Smooth muscle cell (in vitro differentiated cells): ENCODE results near the gene ISOC2. TPM values are rescaled to one million over a fixed set of nuclear protein-coding genes. Genes with fewer than 3 reads are reported as not detected.
"Not testable (repeated sequence)": the region's sequence is repeated elsewhere in the genome, so short reads cannot be mapped to it uniquely, and the experiment has no call there.

Experiments used
- DNase-seq: peaks from one replicate; lab custom pipeline; 2025; ENCODE audit not compliant: unreplicated experiment; lab: John Stamatoyannopoulos, UW
- H2AFZ ChIP-seq: fragments of 200-600 bp; sonication (generic); 2 replicates; pipeline ENCODE4 v1.6.0; 2016; ENCODE audit warnings: antibody characterized with exemption, low read depth, mild to moderate bottlenecking
- H3F3A ChIP-seq: fragments of 200-600 bp; sonication (generic); 2 replicates; pipeline ENCODE4 v1.6.0; 2017; ENCODE audit warnings: antibody characterized with exemption, low read depth
- H3K27ac ChIP-seq: fragments of 200-600 bp; sonication (generic); 2 replicates; pipeline ENCODE4 v1.5.1; 2016; ENCODE audit warnings: low read depth, mild to moderate bottlenecking
- H3K27me3 ChIP-seq: fragments of 200-600 bp; sonication (generic); 2 replicates; pipeline ENCODE4 v1.6.1; 2016; ENCODE audit warnings: low read depth, mild to moderate bottlenecking
- H3K36me3 ChIP-seq: fragments of 200-600 bp; sonication (generic); 2 replicates; pipeline ENCODE4 v1.5.1; 2016; ENCODE audit warnings: low read depth
- H3K4me1 ChIP-seq: fragments of 200-600 bp; sonication (generic); 2 replicates; pipeline ENCODE4 v1.5.1; 2016; ENCODE audit warnings: low read depth
- H3K4me2 ChIP-seq: fragments of 200-600 bp; sonication (generic); 2 replicates; pipeline ENCODE4 v1.6.0; 2016; ENCODE audit warnings: mild to moderate bottlenecking
- H3K4me3 ChIP-seq: fragments of 200-600 bp; sonication (generic); 2 replicates; pipeline ENCODE4 v1.5.1; 2016; ENCODE audit warnings: mild to moderate bottlenecking
- H3K79me2 ChIP-seq: fragments of 200-600 bp; sonication (generic); 2 replicates; pipeline ENCODE4 v1.6.0; 2016; ENCODE audit warnings: low read depth, mild to moderate bottlenecking
- H3K9ac ChIP-seq: fragments of 200-600 bp; sonication (generic); 2 replicates; pipeline ENCODE4 v1.6.0; 2016; ENCODE audit warnings: low read depth
- H3K9me3 ChIP-seq: fragments of 200-600 bp; sonication (generic); replicated peaks from 2 replicates; pipeline ENCODE4 v1.5.1; 2016; ENCODE audit warnings: low read depth
- H4K20me1 ChIP-seq: fragments of 200-600 bp; sonication (generic); 2 replicates; pipeline ENCODE4 v1.6.0; 2016; ENCODE audit warnings: low read depth
- CTCF ChIP-seq: fragments of 200-600 bp; sonication (generic); IDR thresholded peaks from 2 replicates; pipeline ENCODE4 v1.5.1; 2017; ENCODE audit warnings: borderline replicate concordance, mild to moderate bottlenecking, antibody characterized with exemption; ENCODE audit not compliant: insufficient read depth, poor library complexity, severe bottlenecking
- WGBS: methylation state at CpG from one replicate; pipeline ENCODE4 v1.1.7; 2016; ENCODE audit warnings: low lambda C conversion rate; 5-methylcytosine and 5-hydroxymethylcytosine counted together
- polyA plus RNA-seq: library from polyadenylated mRNA; unstranded; fragments of >200 nt; fragmentation: Nextera tagmentation; extraction: Ambion mirVana; gene quantifications from 2 replicates; pipeline ENCODE4 v1.2.1, GENCODE V29; 2016
- total RNA-seq: library from RNA; depleted of rRNA; stranded (reverse); fragments of >200 nt; gene quantifications from 2 replicates; pipeline ENCODE4 v1.2.3, GENCODE V29; 2014

ISOC2 gene
- total and polyA plus RNA-seq, 2 experiments from 2014 or later = 56.5 to 61.4 TPM

- H3K79me2 ChIP-seq = no peaks in the 10 kb centered on the region
- no peak overlapping the region for H3K4me2 ChIP-seq
- TF ChIP-seq CTCF = peak; percentile 76
- 17% methylated on average over 7 of the region's 7 CpGs for WGBS
- no peak overlapping the region for H3K4me3 ChIP-seq
- H3K9me3 ChIP-seq = no peaks in the 10 kb centered on the region
- DNase-seq = no peak
- no peak overlapping the region for H2AFZ ChIP-seq
- no peak overlapping the region for H3K9ac ChIP-seq
- no peaks in the 10 kb centered on the region for H3K27me3 ChIP-seq
- H4K20me1 ChIP-seq = no peaks in the 10 kb centered on the region
- no peak overlapping the region for H3K27ac ChIP-seq
- no peaks in the 10 kb centered on the region for H3K36me3 ChIP-seq
- no peaks in the 10 kb centered on the region for H3F3A ChIP-seq
- no peaks in the 10 kb centered on the region for H3K4me1 ChIP-seq
Measured at GRCh38 chr19:55418185-55418584, 43.3 kb downstream of the ISOC2 start.

- Histone ChIP-seq H3K9ac (no peak overlapping the region), H3K4me1 (peaks cover 14% of the 10 kb centered on the region), H3F3A (no peaks in the 10 kb centered on the region), H3K27me3 (no peaks in the 10 kb centered on the region), H3K9me3 (no peaks in the 10 kb centered on the region), H3K4me2 (no peak overlapping the region), H3K79me2 (peaks cover 22% of the 10 kb centered on the region), H2AFZ (no peak overlapping the region), H4K20me1 (peaks cover 21% of the 10 kb centered on the region), H3K4me3 (no peak overlapping the region), H3K36me3 (no peaks in the 10 kb centered on the region), H3K27ac (no peak overlapping the region)
- WGBS = 95% methylated on average over 2 of the region's 2 CpGs
- no peak for DNase-seq
- TF ChIP-seq CTCF = no peak
Measured at GRCh38 chr19:55410168-55410567, 51.3 kb downstream of the ISOC2 start.

- Histone ChIP-seq H3K4me1 (peaks cover 14% of the 10 kb centered on the region), H4K20me1 (peaks cover 28% of the 10 kb centered on the region), H3K79me2 (peaks cover 30% of the 10 kb centered on the region)
- not testable (repeated sequence) for H3K27ac ChIP-seq, H3K4me2 ChIP-seq, H2AFZ ChIP-seq, H3K9ac ChIP-seq, H3K9me3 ChIP-seq, H3K4me3 ChIP-seq, H3K36me3 ChIP-seq, H3K27me3 ChIP-seq, DNase-seq, H3F3A ChIP-seq
- 98% methylated on average over 8 of the region's 8 CpGs for WGBS
Measured at GRCh38 chr19:55409179-55409578, 52.3 kb downstream of the ISOC2 start.

GRCh38 chr19:55408533-55408872 is 52.9 kb downstream of the ISOC2 start:
- H3K4me3 ChIP-seq = peak overlapping the region; percentile 78
- peak overlapping the region; percentile 76 for H3K4me2 ChIP-seq
- WGBS = 70% methylated on average over 9 of the region's 9 CpGs

More at GRCh38 chr19:55408533-55408872, 52.9 kb downstream of the ISOC2 start:
- peak overlapping the region; percentile 82 for H3K27ac ChIP-seq
- peaks cover 14% of the 10 kb centered on the region for H3K4me1 ChIP-seq
- no peaks in the 10 kb centered on the region for H3F3A ChIP-seq
- peak overlapping the region; percentile 47 for H2AFZ ChIP-seq
- H3K27me3 ChIP-seq = no peaks in the 10 kb centered on the region
- peaks cover 32% of the 10 kb centered on the region for H4K20me1 ChIP-seq
- TF ChIP-seq CTCF = no peak
- peaks cover 34% of the 10 kb centered on the region for H3K79me2 ChIP-seq
- H3K9me3 ChIP-seq = no peaks in the 10 kb centered on the region
- peak overlapping the region; percentile 65 for H3K9ac ChIP-seq
- no peaks in the 10 kb centered on the region for H3K36me3 ChIP-seq
- no peak for DNase-seq
